ENCODE data around the gene PGAM1.
"Not testable (repeated sequence)": the region's sequence is repeated elsewhere in the genome, so short reads cannot be mapped to it uniquely, and the experiment has no call there.

The PGAM1 gene

GRCh38 chr10:97407211-97407951, 18.6 kb upstream of the PGAM1 start:
- peak in 26 of 51 donors; percentile 4 to 78 (median 34) for DNase-seq

- no peak for DNase-seq
Measured at GRCh38 chr10:97407952-97408248, 18.1 kb upstream of the PGAM1 start.

GRCh38 chr10:97408496-97408992, 17.4 kb upstream of the PGAM1 start:
- no peak for DNase-seq

GRCh38 chr10:97411406-97411805, 14.6 kb upstream of the PGAM1 start:
- DNase-seq, result no peak

GRCh38 chr10:97412891-97413304, 13.1 kb upstream of the PGAM1 start:
- DNase-seq, result no peak

GRCh38 chr10:97416565-97416964, 9.4 kb upstream of the PGAM1 start:
- DNase-seq, result no peak

GRCh38 chr10:97423757-97424098, 2.3 kb upstream of the PGAM1 start:
- not testable (repeated sequence) for DNase-seq

GRCh38 chr10:97426776-97427570, 982 bp downstream of the PGAM1 start:
- peak in 1 of 51 donors; percentile 16 for DNase-seq

GRCh38 chr10:97427571-97428179, 1.7 kb downstream of the PGAM1 start:
- DNase-seq, result no peak

- peak in 1 of 51 donors; percentile 53 for DNase-seq
Measured at GRCh38 chr10:97428572-97428981, 2.6 kb downstream of the PGAM1 start.

GRCh38 chr10:97434055-97434454, 8.1 kb downstream of the PGAM1 start:
- no peak for DNase-seq

- no peak for DNase-seq
Measured at GRCh38 chr10:97434557-97434956, 8.6 kb downstream of the PGAM1 start.

GRCh38 chr10:97435211-97435610, 9.2 kb downstream of the PGAM1 start:
- DNase-seq, result no peak

GRCh38 chr10:97442277-97442676, 16.3 kb downstream of the PGAM1 start:
- no peak for DNase-seq

- DNase-seq, result no peak
Measured at GRCh38 chr10:97444212-97444611, 18.2 kb downstream of the PGAM1 start.

GRCh38 chr10:97445357-97445721, 19.3 kb downstream of the PGAM1 start:
- DNase-seq, result peak in 2 of 51 donors; percentile 38 to 47

- DNase-seq, result peak; percentile 48 to 98 (median 89)
Measured at GRCh38 chr10:97445722-97446639, 20.0 kb downstream of the PGAM1 start, which contains the start of the genes EXOSC1 and ZDHHC16. EXOSC1 (minus strand) TSS chr10:97446006; CDS start chr10:97445985, 21 bp downstream. ZDHHC16 (plus strand) TSS chr10:97446175; CDS start chr10:97451676, 5,501 bp downstream.

- DNase-seq, result peak in 1 of 51 donors; percentile 8
Measured at GRCh38 chr10:97450828-97451227, 24.8 kb downstream of the PGAM1 start.

- no peak for DNase-seq
Measured at GRCh38 chr10:97451605-97452004, 25.6 kb downstream of the PGAM1 start.

- DNase-seq, result no peak
Measured at GRCh38 chr10:97452352-97452751, 26.4 kb downstream of the PGAM1 start.
